Erythroblast (primary cell): ENCODE measurements around the gene INSC.

ENCODE experiments used
- GATA1 ChIP-seq: IDR thresholded peaks from 2 replicates; pipeline ENCODE4 v1.6.1; 2011; ENCODE audit warnings: low read depth, mild to moderate bottlenecking, control low read depth, low read length, moderate library complexity
- POLR2A ChIP-seq: IDR thresholded peaks from 2 replicates; pipeline ENCODE4 v1.6.1; 2011; ENCODE audit warnings: mild to moderate bottlenecking, low read length

GRCh38 chr11:15091175-15091574, 23.5 kb upstream of the INSC start:
- TF ChIP-seq POLR2A (no peak), GATA1 (no peak)
